Measurements from ENCODE around the gene GRIK3.

DNA sequence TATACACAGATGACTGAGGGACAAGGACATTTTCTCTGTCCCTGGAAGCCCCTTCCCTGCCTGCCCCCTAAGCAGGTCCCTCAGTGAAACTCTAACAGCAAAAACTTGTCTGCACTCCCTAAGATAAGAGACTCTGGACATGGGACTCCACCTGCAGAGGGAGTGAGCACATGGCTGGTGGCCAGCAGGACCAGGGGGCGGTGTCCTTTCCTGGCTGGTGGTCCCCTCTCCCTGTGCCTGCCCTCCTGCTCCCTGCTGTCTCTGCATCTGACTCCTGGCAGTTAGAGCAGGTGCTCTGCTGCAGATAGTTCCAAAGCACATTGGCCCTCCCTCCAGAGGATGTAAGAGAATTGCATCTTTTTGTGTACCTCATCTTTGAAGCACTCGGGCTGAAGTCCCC, 215.5 kb downstream of the GRIK3 start:
- TF ChIP-seq, protein P1, sequence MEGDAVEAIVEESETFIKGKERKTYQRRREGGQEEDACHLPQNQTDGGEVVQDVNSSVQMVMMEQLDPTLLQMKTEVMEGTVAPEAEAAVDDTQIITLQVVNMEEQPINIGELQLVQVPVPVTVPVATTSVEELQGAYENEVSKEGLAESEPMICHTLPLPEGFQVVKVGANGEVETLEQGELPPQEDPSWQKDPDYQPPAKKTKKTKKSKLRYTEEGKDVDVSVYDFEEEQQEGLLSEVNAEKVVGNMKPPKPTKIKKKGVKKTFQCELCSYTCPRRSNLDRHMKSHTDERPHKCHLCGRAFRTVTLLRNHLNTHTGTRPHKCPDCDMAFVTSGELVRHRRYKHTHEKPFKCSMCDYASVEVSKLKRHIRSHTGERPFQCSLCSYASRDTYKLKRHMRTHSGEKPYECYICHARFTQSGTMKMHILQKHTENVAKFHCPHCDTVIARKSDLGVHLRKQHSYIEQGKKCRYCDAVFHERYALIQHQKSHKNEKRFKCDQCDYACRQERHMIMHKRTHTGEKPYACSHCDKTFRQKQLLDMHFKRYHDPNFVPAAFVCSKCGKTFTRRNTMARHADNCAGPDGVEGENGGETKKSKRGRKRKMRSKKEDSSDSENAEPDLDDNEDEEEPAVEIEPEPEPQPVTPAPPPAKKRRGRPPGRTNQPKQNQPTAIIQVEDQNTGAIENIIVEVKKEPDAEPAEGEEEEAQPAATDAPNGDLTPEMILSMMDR (IDR thresholded peaks at IDR 0.05): no peak
- no peak for TF ChIP-seq ZNF263 (CRISPR knock-in tag; IDR thresholded peaks at IDR 0.05; ENCODE audit: low read depth)
- no peak for TF ChIP-seq ZNF232 (CRISPR knock-in tag; IDR thresholded peaks at IDR 0.05)
- TF ChIP-seq IRF2 (CRISPR knock-in tag; IDR thresholded peaks at IDR 0.05; ENCODE audit: borderline replicate concordance, low read depth): no peak
- TF ChIP-seq, protein P2, sequence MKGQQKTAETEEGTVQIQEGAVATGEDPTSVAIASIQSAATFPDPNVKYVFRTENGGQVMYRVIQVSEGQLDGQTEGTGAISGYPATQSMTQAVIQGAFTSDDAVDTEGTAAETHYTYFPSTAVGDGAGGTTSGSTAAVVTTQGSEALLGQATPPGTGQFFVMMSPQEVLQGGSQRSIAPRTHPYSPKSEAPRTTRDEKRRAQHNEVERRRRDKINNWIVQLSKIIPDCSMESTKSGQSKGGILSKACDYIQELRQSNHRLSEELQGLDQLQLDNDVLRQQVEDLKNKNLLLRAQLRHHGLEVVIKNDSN (CRISPR knock-in tag; IDR thresholded peaks at IDR 0.05): no peak
- no peak for TF ChIP-seq NR2C2 (CRISPR knock-in tag; IDR thresholded peaks at IDR 0.05)
- TF ChIP-seq TP53 (CRISPR knock-in tag; IDR thresholded peaks at IDR 0.05): no peak

All from WTC11 (cell line).